Lung (tissue), 12 donors: ENCODE results near the gene TYW1. TPM values are rescaled to one million over a fixed set of nuclear protein-coding genes. Genes with fewer than 3 reads are reported as not detected.
A peak's percentile ranks its signal among the peaks of the same experiment; 100 is the strongest.

Source experiments
- ATAC-seq: fragments of 200-7000 bp; cut with Tn5 transposase; one replicate; pipeline ENCODE4 v1.9.1; 2020; ENCODE audit warnings: moderate number of reproducible peaks; ENCODE audit not compliant: insufficient read depth, low FRiP score
- DNase-seq, 3 donors: peaks; one replicate each; pipeline ENCODE4 v3.0.0-alpha.2; 2013 to 2017
- H3K27ac ChIP-seq, 2 donors: one replicate each; pipeline ENCODE4 v1.5.1; 2013; ENCODE audit warnings: mild to moderate bottlenecking in 2 of 2, moderate library complexity in 2 of 2, control low read depth in 1 of 2, inconsistent platforms in 1 of 2, low read depth in 1 of 2, low read length in 1 of 2
- H3K27me3 ChIP-seq, 3 donors: one replicate each; pipeline ENCODE4 v1.5.1; 2013; ENCODE audit warnings: low read length in 2 of 3; ENCODE audit not compliant: control insufficient read depth in 3 of 3, insufficient read depth in 3 of 3
- H3K36me3 ChIP-seq, 4 donors: one replicate each; pipeline ENCODE4 v1.5.1; 2013; ENCODE audit warnings: low read length in 4 of 4, mild to moderate bottlenecking in 1 of 4, moderate library complexity in 1 of 4; ENCODE audit not compliant: control insufficient read depth in 4 of 4, insufficient read depth in 4 of 4
- H3K4me1 ChIP-seq, 5 donors: one replicate each; pipeline ENCODE4 v1.5.1; 2013; ENCODE audit warnings: low read length in 5 of 5, mild to moderate bottlenecking in 2 of 5, moderate library complexity in 1 of 5; ENCODE audit not compliant: control insufficient read depth in 5 of 5, insufficient read depth in 5 of 5
- H3K4me3 ChIP-seq: one replicate; pipeline ENCODE4 v1.5.1; 2013; ENCODE audit warnings: mild to moderate bottlenecking, control low read depth, moderate library complexity
- H3K9ac ChIP-seq, 2 donors: one replicate each; pipeline ENCODE4 v1.5.1; 2013; ENCODE audit warnings: low read length in 2 of 2, control low read depth in 1 of 2; ENCODE audit not compliant: insufficient read depth in 1 of 2
- H3K9me3 ChIP-seq, 4 donors: one replicate each; pipeline ENCODE4 v1.5.1; 2013; ENCODE audit warnings: low read length in 3 of 4, mild to moderate bottlenecking in 1 of 4, moderate library complexity in 1 of 4; ENCODE audit not compliant: control insufficient read depth in 4 of 4, insufficient read depth in 3 of 4
- WGBS, 2 donors: extraction: QIAGEN DNeasy Blood & Tissue Kit; methylation state at CpG; one replicate each; pipeline ENCODE4 v1.1.7; 2013; 5-methylcytosine and 5-hydroxymethylcytosine counted together
- polyA plus RNA-seq, 2 donors: library from polyadenylated mRNA; stranded (reverse); fragments of 200-250 nt; gene quantifications; one replicate each; pipeline ENCODE4 v1.2.1, GENCODE V29; 2013
- total RNA-seq, 2 donors: library from RNA; depleted of rRNA in 1 of 2; stranded (reverse); fragments of >200 nt in 1 of 2; gene quantifications; one replicate each; pipeline ENCODE4 v1.2.1, GENCODE V29; 2014 to 2021
- TF ChIP-seq, protein P1 (sequence below): IDR thresholded peaks from 2 replicates; pipeline ENCODE4 v1.5.1; 2012; ENCODE audit warnings: mild to moderate bottlenecking; ENCODE audit errors: control extremely low read depth, extremely low read depth
- donor health status: control.
- donor health status: control.
- donor health status: Bipolar disorder and iron deficiency.
- donor health status: healthy.
- donor health status: DM: yes; HTN: yes; CAD: no.

TYW1 gene
- total and polyA plus RNA-seq, 4 donors = 6.1 to 27.1 (median 12.0) TPM

DNA sequence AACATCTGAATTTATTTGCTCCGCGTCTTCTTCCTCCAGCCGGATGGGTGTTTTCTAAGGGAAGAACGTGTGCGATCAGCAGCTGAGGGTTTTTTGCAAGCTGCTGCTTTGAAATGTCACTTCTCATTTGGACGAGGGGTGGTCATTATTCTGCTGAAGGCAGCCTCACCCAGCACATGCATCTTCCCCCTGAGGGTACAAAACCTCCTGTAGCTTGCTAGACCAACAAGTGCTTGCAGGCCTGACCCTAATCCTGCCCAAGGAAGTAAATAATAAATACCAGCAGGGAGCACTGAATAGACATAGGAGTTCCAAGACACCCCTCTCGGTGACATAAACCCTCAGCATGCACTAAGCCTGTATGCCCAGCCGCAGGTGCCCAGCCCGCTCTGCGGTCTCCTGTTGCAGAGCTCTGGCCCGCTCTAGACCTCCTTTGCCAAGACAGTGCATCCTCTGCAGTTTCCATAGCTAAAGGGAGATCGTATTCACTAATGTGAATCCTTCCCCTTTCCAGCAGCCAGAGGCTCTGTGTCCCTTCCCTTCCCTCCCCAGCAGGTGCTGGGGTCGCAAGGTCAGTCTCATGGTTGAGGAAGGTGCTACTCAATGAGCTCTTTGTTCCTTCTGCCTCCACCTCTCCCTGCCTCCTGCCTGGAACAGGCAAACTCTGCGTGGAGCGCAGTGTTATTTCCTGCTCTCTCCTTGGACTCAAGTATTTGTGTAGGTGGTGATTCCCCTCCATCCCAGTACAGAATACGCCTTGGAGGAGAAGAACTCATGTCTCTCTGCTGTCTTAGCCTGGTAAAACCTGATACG, 37.9 kb upstream of the TYW1 start:
- Histone ChIP-seq H3K4me3 (no peak overlapping the region), H3K27ac (no peak overlapping the region), H3K36me3 (peaks cover 7 to 31% (median 16%) of the 10 kb centered on the region in 4 donors), H3K9me3 (no peaks in the 10 kb centered on the region), H3K9ac (no peak overlapping the region), H3K27me3 (no peaks in the 10 kb centered on the region), H3K4me1 (peaks cover 0 to 10% (median 0%) of the 10 kb centered on the region in 5 donors)
- DNase-seq (peak in 2 of 3 donors; percentile 10 to 14), ATAC-seq (no peak)
- TF ChIP-seq, protein P1, sequence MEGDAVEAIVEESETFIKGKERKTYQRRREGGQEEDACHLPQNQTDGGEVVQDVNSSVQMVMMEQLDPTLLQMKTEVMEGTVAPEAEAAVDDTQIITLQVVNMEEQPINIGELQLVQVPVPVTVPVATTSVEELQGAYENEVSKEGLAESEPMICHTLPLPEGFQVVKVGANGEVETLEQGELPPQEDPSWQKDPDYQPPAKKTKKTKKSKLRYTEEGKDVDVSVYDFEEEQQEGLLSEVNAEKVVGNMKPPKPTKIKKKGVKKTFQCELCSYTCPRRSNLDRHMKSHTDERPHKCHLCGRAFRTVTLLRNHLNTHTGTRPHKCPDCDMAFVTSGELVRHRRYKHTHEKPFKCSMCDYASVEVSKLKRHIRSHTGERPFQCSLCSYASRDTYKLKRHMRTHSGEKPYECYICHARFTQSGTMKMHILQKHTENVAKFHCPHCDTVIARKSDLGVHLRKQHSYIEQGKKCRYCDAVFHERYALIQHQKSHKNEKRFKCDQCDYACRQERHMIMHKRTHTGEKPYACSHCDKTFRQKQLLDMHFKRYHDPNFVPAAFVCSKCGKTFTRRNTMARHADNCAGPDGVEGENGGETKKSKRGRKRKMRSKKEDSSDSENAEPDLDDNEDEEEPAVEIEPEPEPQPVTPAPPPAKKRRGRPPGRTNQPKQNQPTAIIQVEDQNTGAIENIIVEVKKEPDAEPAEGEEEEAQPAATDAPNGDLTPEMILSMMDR = no peak
- WGBS, 2 donors = 92 to 94% methylated on average over 17 of the region's 17 CpGs

DNA sequence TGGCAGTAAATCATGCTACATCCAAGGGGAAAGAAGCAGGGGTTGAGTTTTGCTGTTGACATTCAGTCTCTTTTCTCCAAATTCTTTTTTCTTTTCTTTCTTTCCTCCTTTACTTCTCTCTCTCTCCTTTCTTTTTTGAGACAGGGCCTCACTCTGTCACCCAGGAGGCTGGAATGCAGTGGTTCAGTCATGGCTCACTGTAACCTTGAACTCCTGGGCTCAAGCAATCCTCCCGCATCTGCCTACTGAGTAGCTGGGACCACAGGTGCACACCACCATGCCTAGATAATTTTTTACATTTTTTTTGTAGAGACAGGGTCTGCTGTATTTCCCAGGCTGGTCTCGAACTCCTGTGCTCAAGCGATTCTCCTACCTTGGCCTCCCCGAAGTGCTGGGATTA, 36.4 kb upstream of the TYW1 start:
- no peak for DNase-seq
- Histone ChIP-seq H3K9ac (no peak overlapping the region), H3K9me3 (no peaks in the 10 kb centered on the region), H3K27ac (no peak overlapping the region), H3K27me3 (no peaks in the 10 kb centered on the region), H3K4me3 (no peak overlapping the region), H3K4me1 (peaks cover 0 to 10% (median 0%) of the 10 kb centered on the region in 5 donors), H3K36me3 (peaks cover 0 to 23% (median 7%) of the 10 kb centered on the region in 4 donors)
- 97 to 99% methylated on average over 4 of the region's 4 CpGs for WGBS, 2 donors
- no peak for ATAC-seq
- TF ChIP-seq, protein P1 = no peak

DNA sequence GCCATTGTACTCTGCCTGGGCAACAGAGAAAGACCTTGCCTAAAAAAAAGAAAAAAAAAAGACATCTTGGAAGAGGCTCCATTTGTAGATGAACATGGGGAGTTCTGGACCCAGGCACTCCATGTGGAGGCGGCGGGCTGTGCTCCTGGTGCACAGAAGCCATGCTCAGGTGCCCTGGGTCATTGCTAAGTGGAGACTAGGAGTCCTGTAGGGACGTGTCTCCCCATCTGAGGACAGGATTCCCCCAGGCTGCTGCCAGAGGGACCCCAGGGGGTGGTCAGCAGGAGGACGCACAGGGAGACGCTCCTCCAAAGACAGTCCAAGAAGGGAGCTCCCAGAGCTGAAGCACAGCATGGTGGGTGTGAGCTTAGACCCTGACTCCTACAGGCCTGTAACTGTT, 35.5 kb upstream of the TYW1 start:
- DNase-seq = no peak
- Histone ChIP-seq H3K4me1 (peaks cover 0 to 10% (median 0%) of the 10 kb centered on the region in 5 donors), H3K27me3 (no peaks in the 10 kb centered on the region), H3K36me3 (peaks cover 0 to 20% (median 6%) of the 10 kb centered on the region in 4 donors), H3K9me3 (no peaks in the 10 kb centered on the region), H3K4me3 (no peak overlapping the region), H3K9ac (no peak overlapping the region), H3K27ac (no peak overlapping the region)
- TF ChIP-seq, protein P1 = no peak
- no peak for ATAC-seq
- WGBS, 2 donors = 98% methylated on average over 5 of the region's 5 CpGs
